HG02885 (cell line): ENCODE measurements around the gene KLRC2.
"Not testable (repeated sequence)": the region's sequence is repeated elsewhere in the genome, so short reads cannot be mapped to it uniquely, and the experiment has no call there.

Experiments
- ATAC-seq: cut with Tn5 transposase; IDR thresholded peaks from one replicate; pipeline ENCODE4 v1.9.1; 2021; ENCODE audit warnings: mild to moderate bottlenecking; ENCODE audit not compliant: unreplicated experiment, poor library complexity

The KLRC2 gene

DNA sequence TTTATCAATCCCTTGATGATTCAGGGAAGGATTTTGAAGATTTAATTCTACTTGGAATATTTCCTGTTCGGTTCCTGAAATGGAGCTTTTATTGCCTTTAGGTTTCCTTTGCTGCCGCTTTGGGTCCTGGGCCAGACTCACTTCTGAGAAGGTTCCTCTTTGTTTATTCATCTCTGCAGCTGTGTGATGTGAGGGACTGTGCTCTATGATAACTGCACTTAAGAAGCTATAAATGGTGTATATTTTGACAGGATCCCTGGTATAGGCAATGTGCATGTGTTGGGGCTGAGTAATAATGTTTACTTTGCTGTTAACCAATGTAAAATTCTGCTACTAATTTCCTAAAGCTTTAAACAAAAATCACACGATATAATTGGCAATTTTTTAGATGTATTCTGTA is at the start of gene KLRC2:
TSS of gene KLRC2 (minus strand) at position 195 of the 400 bp plus-strand sequence. CDS start at position 171, 24 bp downstream.
- not testable (repeated sequence) for ATAC-seq

DNA sequence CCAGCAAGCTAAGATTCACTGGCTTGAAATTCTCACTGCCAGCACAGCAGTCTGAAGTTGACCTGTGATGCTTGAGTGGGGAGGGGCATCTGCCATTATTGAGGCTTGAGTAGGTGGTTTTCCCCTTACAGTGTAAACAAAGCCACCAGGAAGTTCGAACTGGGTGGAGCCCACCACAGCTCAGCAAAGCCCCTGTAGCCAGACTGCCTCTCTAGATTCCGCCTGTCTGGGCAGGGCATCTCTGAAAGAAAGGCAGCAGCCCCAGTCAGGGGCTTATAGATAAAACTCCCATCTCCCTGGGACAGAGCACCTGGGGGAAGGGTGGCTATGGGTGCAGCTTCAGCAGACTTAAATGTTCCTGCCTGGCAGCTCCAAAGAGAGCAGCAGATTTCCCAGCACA is 46.1 kb upstream of the KLRC2 start:
- not testable (repeated sequence) for ATAC-seq

DNA sequence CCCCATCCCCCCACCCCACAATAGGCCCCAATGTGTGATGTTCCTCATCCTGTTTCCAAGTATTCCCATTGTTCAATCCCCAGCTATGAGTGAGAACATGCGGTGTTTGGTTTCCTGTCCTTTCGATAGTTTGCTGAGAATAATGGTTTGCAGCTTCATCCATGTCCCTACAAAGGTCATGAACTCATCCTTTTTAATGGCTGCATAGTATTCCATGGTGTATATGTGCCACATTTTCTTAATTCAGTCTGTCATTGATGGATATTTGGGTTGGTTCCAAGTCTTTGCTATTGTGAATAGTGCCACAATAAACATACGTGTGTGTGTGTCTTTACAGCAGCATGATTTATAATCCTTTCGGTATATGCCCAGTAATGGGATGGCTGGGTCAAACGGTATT is 37.0 kb upstream of the KLRC2 start:
- ATAC-seq = not testable (repeated sequence)

DNA sequence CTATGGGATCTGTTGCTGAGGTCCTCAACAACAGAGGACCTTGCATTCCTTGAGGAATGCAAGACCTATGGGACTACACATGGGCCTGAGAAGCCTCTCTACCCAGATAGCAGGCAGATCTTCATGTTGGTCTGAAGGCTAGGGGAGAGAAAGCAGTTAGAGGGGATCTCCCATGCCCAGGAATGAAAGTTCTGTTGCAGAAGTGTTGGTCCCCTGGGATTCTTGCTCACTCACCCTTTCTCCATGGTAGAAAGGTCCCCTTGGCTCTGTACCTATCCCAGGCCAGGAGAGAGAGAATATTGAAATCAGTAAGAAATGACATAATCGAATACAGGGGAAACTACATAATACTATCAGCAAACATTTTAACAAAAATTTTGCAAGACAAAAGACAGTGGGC is 33.9 kb upstream of the KLRC2 start:
- no peak for ATAC-seq

DNA sequence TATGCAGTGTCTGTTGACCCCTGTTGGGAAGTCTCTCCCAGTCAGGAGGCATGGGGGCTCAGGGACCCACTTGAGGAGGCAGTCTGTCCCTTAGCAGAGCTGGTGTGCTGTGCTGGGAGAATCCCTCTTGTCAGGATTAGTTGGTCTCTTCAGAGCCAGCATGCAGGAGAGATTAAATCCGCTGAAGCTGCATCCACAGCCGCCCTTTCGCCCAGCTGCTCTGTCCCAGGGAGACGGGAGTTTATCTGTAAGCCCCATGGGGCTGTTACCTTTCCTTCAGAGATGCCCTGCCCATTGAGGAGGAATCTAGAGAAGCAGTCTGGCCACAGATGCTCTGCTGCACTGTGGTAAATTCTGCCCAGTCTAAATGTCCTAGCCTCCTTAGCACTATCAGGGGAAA is 30.5 kb upstream of the KLRC2 start:
- no peak for ATAC-seq

DNA sequence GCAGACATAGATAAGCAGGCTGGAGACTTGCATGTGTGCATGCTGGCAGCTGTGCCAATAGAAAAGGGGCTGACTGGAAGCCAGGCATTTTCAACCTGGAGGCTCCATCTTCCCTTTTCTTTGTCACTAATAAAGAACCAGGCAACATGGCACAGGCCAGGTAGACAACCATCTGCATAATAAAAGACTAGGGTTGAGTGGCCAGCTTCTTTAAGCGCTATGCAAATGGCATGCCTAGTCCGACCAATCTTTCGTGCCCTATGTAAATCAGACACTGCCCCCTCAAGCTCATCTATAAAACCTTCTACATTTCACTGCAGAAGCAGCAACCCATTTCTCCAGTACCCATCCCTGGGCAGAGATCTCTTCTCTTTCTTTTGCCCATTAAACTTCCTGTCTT is 21.9 kb upstream of the KLRC2 start:
- ATAC-seq = no peak

DNA sequence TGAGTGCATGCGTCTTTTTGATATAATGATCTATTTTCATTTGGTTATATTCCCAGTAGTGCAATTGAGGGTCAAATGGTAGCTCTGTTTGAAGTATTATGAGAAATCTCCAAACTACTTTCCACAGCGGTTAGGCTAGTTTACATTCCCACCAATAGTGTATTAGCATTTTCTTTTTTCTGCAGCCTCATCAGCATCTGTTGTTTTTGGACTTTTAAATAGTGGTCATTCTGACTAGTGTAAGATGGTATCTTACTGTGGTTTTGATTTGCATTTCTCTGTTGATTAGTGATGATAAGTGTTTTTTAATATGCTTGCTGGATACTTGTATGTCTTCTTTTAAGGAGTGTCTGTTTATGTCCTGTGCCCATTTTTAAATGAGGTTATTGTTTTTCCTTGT is 21.0 kb upstream of the KLRC2 start:
- no peak for ATAC-seq

DNA sequence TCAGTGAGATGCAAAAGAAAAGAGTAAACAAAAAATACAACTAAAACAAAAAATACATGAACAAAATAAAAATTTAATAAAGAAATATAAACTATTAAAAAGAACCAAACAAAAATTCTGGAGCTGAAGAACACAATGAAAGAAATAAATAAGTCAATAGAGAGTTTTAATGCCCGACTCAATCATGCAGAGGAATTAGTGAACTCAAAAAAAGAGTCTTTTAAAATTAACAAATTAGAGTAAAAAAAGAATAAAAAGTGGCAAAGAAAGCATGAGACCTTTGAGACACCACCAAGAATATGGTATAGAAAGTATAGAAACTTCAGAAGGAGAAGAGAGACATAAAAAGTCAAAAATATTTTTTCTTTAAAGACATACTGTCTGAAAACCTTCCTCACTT is 20.0 kb upstream of the KLRC2 start:
- ATAC-seq = no peak

DNA sequence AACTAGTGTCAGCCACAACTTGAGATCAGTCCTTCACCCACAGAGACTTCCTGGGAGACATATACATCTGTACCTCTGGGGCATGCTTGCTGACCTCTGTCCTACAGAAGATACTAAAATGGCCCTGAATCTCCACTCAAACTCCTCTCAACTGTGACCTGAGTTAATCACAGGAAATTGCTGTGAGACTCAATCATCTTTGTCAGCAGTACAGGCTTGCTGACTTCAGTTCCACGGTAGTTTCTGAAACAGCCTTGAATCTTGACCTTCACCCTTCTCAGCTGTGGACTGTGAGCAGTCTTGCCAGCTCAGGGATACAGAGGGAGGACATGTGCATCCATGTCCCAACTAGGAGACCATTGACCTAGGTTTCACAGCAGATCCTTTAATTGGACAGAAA is 18.7 kb upstream of the KLRC2 start:
- no peak for ATAC-seq

DNA sequence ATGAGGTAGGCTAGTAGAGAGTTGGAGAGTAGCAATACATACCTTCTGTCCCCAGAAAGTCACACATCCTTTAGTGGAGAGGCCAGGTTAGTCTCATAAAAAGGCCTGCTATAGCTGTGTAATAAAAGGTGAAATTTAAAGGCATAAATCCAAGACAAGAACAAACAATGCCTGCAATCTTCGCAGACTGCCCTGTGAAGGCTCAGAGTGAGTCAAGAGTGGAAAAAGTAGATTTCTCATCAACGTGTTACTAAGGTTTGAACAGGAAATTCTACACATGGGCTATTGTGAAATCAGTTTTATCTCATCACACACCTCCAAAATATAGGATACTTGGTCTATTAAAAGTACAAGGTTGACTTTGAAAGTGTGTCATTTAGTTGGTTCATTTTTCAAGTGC is 17.3 kb upstream of the KLRC2 start, which contains the start of gene KLRC1:
TSS of gene KLRC1 (minus strand) at position 222 of the 400 bp plus-strand sequence. CDS start 2,221 bp downstream, outside the sequence.
- ATAC-seq = no peak

DNA sequence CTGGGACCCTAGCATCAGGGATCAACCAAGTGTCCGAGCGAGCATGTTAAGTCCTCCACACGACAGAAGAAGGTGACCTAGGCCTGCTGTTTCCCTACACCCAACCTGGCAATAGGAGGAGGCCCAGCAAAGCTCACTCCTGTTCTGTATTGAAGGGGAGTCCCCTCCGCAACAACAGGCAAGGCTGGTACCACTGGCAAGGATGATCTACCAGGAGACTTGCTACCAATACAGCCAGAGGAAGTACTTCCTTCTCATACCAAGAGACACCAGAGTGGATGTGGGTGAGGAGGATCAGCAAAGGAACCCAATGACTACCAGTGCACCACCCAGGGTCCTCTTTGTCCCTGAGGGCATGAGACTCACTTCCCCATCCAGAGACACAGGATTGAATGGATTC is 12.4 kb upstream of the KLRC2 start:
- no peak for ATAC-seq

DNA sequence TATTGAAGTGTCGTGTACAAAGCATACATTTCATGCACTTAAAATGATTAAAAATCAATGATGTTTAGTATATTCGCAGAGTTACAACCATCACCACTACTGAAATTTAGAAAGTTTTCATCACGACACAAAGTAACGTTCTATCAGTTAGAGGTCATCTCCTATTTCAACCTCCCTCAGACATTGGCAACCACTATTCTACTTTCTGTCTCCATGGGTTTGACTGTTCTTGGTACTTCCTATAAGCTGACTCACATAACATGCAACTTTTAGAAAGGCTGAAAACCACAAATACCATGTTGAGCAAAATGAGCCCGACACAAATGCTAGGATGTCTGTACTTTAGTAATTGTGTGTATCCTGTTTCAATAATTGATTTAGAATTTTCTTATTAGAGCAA is 10.2 kb upstream of the KLRC2 start:
- not testable (repeated sequence) for ATAC-seq

DNA sequence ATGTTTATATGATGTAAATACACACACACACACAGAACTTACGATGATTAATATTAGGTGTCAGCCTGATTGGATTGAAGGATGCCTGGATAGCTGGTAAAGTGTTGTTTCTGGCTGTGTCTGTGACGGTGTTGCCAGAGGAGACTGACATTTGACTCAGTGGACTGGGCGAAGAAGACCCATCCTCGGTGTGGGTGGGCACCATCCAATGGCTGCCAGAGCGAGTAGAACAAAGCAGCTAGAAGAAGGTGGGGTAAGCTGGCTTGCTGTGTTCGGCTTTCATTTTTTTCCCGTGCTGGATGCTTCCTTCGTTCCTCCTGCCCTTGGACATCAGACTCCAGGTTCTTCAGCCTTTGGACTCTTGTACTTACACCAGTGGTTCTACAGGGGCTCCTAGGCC is 5.3 kb upstream of the KLRC2 start:
- not testable (repeated sequence) for ATAC-seq

DNA sequence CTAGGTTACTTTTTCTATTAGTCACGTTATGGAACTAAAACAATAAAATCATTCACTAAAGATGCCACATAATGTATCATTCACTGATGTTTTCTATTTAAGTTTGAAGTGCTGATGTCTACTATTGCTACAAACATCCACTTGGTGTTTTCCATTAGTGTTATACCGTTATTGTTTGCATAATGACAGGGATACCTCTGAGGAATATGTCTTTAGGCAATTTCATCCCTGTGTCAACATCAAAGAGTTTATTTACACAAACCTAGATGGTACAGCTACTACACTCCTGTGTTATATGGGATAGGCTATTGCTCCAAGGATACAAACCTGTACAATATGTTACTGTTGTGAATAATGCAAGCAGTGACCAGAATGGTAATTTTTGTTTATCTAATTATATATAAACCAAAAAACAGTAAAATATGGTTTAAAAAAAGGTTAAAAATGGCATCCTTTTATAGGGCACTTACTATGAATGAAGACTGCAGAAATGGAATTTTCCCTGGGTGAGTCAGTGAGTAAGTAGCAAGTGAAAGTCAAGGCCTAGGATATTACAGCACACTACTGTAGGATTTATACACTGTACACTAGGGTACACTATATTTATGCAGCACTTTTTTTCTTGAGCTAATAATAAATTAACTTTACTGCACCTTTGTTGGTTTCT is 3.9 kb upstream of the KLRC2 start:
- not testable (repeated sequence) for ATAC-seq

DNA sequence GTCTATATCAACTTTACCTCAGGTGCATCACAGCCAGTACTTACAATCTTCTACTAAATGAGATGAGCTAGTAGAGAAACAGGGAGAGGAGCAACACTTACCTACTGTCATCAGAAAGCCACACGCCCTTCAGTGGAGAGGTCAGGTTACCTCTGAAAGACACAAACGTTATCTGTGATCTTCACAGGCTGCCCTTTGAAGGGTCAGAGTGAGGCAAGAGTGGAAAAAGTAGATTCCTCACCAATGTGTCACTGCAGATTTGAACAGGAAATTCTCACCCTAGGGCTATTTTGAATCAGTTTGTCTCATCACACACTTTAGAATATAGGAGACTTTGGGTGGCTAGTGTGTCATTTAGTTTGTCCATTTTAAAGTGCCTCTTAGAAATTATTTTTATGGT is 1.8 kb upstream of the KLRC2 start:
- not testable (repeated sequence) for ATAC-seq

DNA sequence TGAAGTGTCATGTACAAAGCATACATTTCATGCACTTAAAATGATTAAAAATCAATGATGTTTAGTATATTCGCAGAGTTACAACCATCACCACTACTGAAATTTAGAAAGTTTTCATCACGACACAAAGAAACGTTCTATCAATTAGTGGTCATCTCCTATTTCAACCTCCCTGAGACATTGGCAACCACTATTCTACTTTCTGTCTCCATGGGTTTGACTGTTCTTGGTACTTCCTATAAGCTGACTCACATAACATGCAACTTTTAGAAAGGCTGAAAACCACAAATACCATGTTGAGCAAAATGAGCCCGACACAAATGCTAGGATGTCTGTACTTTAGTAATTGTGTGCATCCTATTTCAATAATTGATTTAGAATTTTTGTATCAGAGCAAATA is 5.2 kb downstream of the KLRC2 start:
- ATAC-seq = not testable (repeated sequence)

DNA sequence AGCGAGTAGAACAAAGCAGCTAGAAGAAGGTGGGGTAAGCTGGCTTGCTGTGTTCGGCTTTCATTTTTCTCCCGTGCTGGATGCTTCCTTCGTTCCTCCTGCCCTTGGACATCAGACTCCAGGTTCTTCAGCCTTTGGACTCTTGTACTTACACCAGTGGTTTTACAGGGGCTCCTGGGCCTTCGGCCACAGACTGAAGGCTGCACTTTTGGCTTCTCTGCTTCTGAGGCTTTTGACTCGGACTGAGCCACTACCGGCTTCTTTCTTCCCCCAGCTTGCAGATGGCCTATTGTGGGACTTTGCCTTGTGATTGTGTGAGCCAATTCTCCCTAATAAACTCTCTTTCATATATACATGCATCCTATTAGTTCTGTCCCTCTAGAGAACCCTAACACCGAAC is 9.9 kb downstream of the KLRC2 start:
- ATAC-seq = not testable (repeated sequence)

DNA sequence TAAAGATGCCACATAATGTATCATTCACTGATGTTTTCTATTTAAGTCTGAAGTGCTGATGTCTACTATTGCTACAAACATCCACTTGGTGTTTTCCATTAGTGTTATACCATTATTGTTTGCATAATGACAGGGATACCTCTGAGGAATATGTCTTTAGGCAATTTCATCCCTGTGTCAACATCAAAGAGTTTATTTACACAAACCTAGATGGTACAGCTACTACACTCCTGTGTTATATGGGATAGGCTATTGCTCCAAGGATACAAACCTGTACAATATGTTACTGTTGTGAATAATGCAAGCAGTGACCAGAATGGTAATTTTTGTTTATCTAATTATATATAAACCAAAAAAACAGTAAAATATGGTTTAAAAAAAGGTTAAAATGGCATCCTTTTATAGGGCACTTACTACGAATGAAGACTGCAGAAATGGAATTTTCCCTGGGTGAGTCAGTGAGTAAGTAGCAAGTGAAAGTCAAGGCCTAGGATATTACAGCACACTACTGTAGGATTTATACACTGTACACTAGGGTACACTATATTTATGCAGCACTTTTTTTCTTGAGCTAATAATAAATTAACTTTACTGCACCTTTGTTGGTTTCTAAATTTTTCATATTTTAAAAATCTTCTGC is 11.4 kb downstream of the KLRC2 start:
- not testable (repeated sequence) for ATAC-seq

DNA sequence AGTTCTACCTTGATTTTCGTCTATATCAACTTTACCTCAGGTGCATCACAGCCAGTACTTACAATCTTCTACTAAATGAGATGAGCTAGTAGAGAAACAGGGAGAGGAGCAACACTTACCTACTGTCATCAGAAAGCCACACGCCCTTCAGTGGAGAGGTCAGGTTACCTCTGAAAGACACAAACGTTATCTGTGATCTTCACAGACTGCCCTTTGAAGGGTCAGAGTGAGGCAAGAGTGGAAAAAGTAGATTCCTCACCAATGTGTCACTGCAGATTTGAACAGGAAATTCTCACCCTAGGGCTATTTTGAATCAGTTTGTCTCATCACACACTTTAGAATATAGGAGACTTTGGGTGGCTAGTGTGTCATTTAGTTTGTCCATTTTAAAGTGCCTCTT is 13.7 kb downstream of the KLRC2 start:
- not testable (repeated sequence) for ATAC-seq

DNA sequence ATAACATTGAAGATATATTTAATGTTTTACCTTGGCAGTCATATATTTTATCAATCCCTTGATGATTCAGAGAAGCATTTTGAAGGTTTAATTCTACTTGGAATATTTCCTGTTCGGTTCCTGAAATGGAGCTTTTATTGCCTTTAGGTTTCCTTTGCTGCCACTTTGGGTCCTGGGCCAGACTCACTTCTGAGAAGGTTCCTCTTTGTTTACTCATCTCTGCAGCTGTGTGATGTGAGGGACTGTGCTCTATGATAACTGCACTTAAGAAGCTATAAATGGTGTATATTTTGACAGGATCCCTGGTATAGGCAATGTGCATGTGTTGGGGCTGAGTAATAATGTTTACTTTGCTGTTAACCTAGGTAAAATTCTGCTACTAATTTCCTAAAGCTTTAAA is 15.5 kb downstream of the KLRC2 start, which contains the start of gene KLRC3:
TSS of gene KLRC3 (minus strand) at position 262 of the 400 bp plus-strand sequence. CDS start at position 217, 45 bp downstream.
- not testable (repeated sequence) for ATAC-seq

DNA sequence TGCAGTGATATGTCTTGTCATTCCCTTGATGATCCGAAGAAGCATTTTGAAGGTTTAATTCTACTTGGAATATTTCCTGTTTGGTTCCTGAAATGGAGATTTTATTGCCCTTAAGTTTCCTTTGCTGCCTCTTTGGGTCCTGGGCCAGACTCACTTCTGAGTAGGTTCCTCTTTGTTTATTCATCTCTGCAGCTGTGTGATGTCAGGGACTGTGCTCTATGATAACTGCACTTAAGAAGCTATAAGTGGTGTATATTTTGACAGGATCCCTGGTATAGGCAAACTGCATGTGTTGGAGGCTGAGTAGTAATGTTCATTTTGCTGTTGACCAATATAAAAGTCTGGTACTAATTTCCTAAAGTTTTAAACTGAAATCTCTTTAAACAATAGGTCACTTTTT is 26.4 kb downstream of the KLRC2 start, which contains the start of gene KLRC4:
TSS of gene KLRC4 (minus strand) at position 366 of the 400 bp plus-strand sequence. CDS start at position 184, 182 bp downstream.
- ATAC-seq = no peak

DNA sequence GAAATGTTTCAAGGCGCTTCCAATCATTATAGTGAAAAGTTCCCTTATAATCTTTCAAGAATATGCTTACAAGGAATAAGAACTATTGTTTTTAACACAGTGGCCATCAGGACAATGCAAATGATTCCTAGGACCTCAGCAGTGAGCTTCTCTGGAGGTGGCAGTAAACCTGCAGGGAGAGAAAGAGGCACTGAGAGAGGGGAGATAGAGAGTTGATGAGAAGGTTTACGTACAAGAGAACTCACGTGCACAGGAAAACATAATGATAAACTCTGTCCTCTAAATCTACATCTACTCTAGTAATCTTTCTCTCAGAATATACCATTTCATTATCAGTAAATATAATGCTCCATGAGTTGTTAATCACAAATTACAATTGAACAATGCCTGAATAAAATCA is 27.0 kb downstream of the KLRC2 start:
- ATAC-seq = no peak
